K562 (cell line): ENCODE results near the gene GJA4. TPM values are rescaled to one million over a fixed set of nuclear protein-coding genes. Genes with fewer than 3 reads are reported as not detected.

Source experiments
- BHLHE40 ChIP-seq: IDR thresholded peaks from 2 replicates; pipeline ENCODE4 v1.6.1; 2011; ENCODE audit warnings: low read length, improper control_type of control experiment
- CXXC5 ChIP-seq: fragments of 250-450 bp; sonication (Bioruptor Pico); IDR thresholded peaks from 2 replicates; pipeline ENCODE4 v1.8.0; 2022; ENCODE audit warnings: inconsistent platforms, mild to moderate bottlenecking, moderate library complexity
- ESRRA ChIP-seq: fragments of 450-650 bp; IDR thresholded peaks from 2 replicates; pipeline ENCODE4 v1.6.1; 2014; ENCODE audit warnings: low read depth, mild to moderate bottlenecking, moderate library complexity, borderline replicate concordance
- ETV1 ChIP-seq: fragments of 450-650 bp; conservative IDR thresholded peaks from 2 replicates; pipeline ENCODE4 v1.6.1; 2016; ENCODE audit warnings: missing genetic modification characterization, control low read depth, low read depth, missing compliant biosample characterization
- GATAD2B ChIP-seq: fragments of 450-650 bp; IDR thresholded peaks from 2 replicates; pipeline ENCODE4 v1.6.1; 2017; ENCODE audit warnings: mild to moderate bottlenecking, borderline replicate concordance
- HSF4 ChIP-seq: fragments of 250-450 bp; sonication (Bioruptor Pico); IDR thresholded peaks from 2 replicates; pipeline ENCODE4 v2.1.2; 2022; ENCODE audit warnings: mild to moderate bottlenecking, moderate library complexity, borderline replicate concordance
- MEF2A ChIP-seq: IDR thresholded peaks from 2 replicates; pipeline ENCODE4 v1.6.1; 2011; ENCODE audit warnings: low read depth, mild to moderate bottlenecking, low read length, moderate library complexity; ENCODE audit not compliant: control insufficient read depth
- MTA3 ChIP-seq: fragments of 450-650 bp; formaldehyde crosslinking; IDR thresholded peaks from 2 replicates; pipeline ENCODE4 v1.6.1; 2017; ENCODE audit warnings: mild to moderate bottlenecking, borderline replicate concordance
- POLR2AphosphoS2 ChIP-seq: IDR thresholded peaks from 2 replicates; pipeline ENCODE4 v1.6.1; 2012; ENCODE audit warnings: low read length, improper control_type of control experiment
- RFX5 ChIP-seq: IDR thresholded peaks from 2 replicates; pipeline ENCODE4 v1.6.1; 2011; ENCODE audit warnings: low read depth, mild to moderate bottlenecking, improper control_type of control experiment, low read length
- TEAD4 ChIP-seq, 2 experiments: sonication (generic) in 1 of 2; formaldehyde crosslinking in 1 of 2; IDR thresholded peaks; 2 replicates each; pipeline versions ENCODE4 v1.6.1 to v1.8.0; 2012 to 2022; ENCODE audit warnings: borderline replicate concordance in 1 of 2, inconsistent platforms in 1 of 2, low read length in 1 of 2, mild to moderate bottlenecking in 1 of 2, missing genetic modification reagents in 1 of 2
- ZBTB9 ChIP-seq: fragments of 450-650 bp; formaldehyde crosslinking; IDR thresholded peaks from 2 replicates; pipeline ENCODE4 v1.4.0; 2020; ENCODE audit warnings: mild to moderate bottlenecking, moderate library complexity
- ZNF280B ChIP-seq: fragments of 250-450 bp; sonication (Bioruptor Pico); IDR thresholded peaks from 2 replicates; pipeline ENCODE4 v1.5.1; 2021; ENCODE audit warnings: mild to moderate bottlenecking
- polyA plus RNA-seq, 8 experiments: library from polyadenylated mRNA; depleted of rRNA in 4 of 8; stranded (reverse) in 5 of 8; unstranded in 3 of 8; fragments of >200 nt; fragmentation: Nextera tagmentation in 2 of 8; fragmentation: Illumina TruSeq in 1 of 8; extraction: Ambion mirVana in 2 of 8; extraction: Trizol in 1 of 8; gene quantifications; 2 replicates each; pipeline versions ENCODE4 v1.2.1 to v1.2.3, GENCODE V29; 2011 to 2014; ENCODE audit warnings: inconsistent platforms in 1 of 8, missing spikeins in 1 of 8
- total RNA-seq, 7 experiments: library from RNA; depleted of rRNA in 6 of 7; stranded (reverse); fragments of >200 nt in 6 of 7; fragmentation: Illumina TruSeq in 2 of 7; extraction: Trizol in 2 of 7; gene quantifications; 2 replicates each; pipeline versions ENCODE4 v1.2.1 to v1.2.3, GENCODE V29; 2011 to 2021; ENCODE audit warnings: low replicate concordance in 1 of 7
- TF ChIP-seq, protein P1 (sequence below), 3 experiments: fragments of 200-800 bp in 1 of 3; fragments of 250-450 bp in 1 of 3; fragments of 450-650 bp in 1 of 3; sonication (Bioruptor Pico) in 1 of 3; sonication (Bioruptor generic) in 1 of 3; formaldehyde crosslinking in 1 of 3; IDR thresholded peaks; 2 replicates each; pipeline versions ENCODE4 v1.6.1 to v1.8.0; 2016 to 2022; ENCODE audit warnings: mild to moderate bottlenecking in 2 of 3, missing genetic modification characterization in 2 of 3, missing compliant biosample characterization in 1 of 3, moderate library complexity in 1 of 3
- TF ChIP-seq, protein P2 (sequence below): sonication (generic); formaldehyde crosslinking; IDR thresholded peaks from 2 replicates; pipeline ENCODE4 v1.5.0; 2020; ENCODE audit warnings: missing genetic modification reagents
- TF ChIP-seq, protein P3 (sequence below): fragments of 450-650 bp; formaldehyde crosslinking; IDR thresholded peaks from 2 replicates; pipeline ENCODE4 v1.4.0; 2022; ENCODE audit warnings: missing genetic modification characterization

GJA4 gene
- total and polyA plus RNA-seq, 9 of the 15 experiments (the other 6 are each of a cell fraction or from before 2014, with no cell fraction given): 0.16 to 0.24 TPM; not detected in 7

DNA sequence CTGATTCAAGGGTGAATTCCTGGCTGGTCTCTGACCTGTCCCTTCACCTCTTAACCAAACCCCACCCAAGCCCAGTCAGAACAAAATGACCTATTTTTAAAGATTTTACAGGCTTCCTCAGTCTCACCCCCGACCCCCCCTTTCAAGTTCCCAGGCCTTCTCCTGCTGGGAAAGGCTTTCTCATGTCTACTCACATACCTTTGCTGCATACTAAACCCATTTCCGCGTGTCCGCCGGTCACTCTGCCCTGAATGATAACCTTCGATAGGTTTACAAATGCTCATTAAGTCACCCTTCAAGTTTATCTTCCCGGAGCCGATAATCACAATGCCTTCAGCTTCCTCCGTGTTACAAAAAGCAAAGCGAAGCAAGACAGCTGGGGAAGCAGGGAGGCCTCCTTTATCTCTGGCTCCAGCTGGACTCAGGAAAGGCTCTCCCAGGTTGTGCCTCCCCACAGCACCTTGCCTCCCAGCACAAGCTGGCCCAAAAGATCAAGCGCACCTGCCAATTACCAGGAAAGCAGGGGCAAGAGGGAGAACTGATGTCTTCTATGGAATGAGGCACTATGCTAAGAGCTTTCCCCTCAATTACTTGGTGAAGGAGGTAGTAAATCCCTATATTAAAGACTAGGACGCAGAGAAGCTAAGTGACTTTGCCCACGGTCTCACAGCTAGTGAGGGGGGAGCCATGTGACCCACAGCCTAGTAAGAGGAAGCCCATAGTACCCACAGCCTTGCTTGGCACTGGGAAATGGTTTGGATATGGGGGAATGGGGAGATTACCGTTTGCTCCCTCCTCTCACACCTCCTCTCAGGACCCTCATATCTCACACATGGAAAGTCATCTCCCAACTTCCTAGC is 50.8 kb downstream of the GJA4 start (continued):
- peak; percentile 79; the same call in 1 of the 2 replicates for TF ChIP-seq GATAD2B
- TF ChIP-seq, protein P1, sequence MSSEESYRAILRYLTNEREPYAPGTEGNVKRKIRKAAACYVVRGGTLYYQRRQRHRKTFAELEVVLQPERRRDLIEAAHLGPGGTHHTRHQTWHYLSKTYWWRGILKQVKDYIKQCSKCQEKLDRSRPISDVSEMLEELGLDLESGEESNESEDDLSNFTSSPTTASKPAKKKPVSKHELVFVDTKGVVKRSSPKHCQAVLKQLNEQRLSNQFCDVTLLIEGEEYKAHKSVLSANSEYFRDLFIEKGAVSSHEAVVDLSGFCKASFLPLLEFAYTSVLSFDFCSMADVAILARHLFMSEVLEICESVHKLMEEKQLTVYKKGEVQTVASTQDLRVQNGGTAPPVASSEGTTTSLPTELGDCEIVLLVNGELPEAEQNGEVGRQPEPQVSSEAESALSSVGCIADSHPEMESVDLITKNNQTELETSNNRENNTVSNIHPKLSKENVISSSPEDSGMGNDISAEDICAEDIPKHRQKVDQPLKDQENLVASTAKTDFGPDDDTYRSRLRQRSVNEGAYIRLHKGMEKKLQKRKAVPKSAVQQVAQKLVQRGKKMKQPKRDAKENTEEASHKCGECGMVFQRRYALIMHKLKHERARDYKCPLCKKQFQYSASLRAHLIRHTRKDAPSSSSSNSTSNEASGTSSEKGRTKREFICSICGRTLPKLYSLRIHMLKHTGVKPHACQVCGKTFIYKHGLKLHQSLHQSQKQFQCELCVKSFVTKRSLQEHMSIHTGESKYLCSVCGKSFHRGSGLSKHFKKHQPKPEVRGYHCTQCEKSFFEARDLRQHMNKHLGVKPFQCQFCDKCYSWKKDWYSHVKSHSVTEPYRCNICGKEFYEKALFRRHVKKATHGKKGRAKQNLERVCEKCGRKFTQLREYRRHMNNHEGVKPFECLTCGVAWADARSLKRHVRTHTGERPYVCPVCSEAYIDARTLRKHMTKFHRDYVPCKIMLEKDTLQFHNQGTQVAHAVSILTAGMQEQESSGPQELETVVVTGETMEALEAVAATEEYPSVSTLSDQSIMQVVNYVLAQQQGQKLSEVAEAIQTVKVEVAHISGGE (CRISPR knock-in tag; IDR thresholded peaks at IDR 0.05): peak in 1 of 3 experiments; percentile 73; a peak in 1 of 6 replicates
- TF ChIP-seq TEAD4 (IDR thresholded peaks at IDR 0.05; ENCODE audit: low read length): peak; percentile 99
- no peak for TF ChIP-seq TEAD4 (CRISPR knock-in tag; IDR thresholded peaks at IDR 0.05; ENCODE audit: borderline replicate concordance)
- TF ChIP-seq CXXC5 (CRISPR knock-in tag): peak; percentile 97
- peak; percentile 60 for TF ChIP-seq ESRRA
- TF ChIP-seq, protein P2, sequence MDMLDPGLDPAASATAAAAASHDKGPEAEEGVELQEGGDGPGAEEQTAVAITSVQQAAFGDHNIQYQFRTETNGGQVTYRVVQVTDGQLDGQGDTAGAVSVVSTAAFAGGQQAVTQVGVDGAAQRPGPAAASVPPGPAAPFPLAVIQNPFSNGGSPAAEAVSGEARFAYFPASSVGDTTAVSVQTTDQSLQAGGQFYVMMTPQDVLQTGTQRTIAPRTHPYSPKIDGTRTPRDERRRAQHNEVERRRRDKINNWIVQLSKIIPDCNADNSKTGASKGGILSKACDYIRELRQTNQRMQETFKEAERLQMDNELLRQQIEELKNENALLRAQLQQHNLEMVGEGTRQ (CRISPR knock-in tag): no peak
- TF ChIP-seq BHLHE40: peak; percentile 71
- TF ChIP-seq RFX5: no peak
- TF ChIP-seq MTA3: peak; percentile 59; the same call in 1 of the 2 replicates
- no peak for TF ChIP-seq MEF2A
- TF ChIP-seq ZBTB9 (CRISPR knock-in tag): no peak
- TF ChIP-seq, protein P3, sequence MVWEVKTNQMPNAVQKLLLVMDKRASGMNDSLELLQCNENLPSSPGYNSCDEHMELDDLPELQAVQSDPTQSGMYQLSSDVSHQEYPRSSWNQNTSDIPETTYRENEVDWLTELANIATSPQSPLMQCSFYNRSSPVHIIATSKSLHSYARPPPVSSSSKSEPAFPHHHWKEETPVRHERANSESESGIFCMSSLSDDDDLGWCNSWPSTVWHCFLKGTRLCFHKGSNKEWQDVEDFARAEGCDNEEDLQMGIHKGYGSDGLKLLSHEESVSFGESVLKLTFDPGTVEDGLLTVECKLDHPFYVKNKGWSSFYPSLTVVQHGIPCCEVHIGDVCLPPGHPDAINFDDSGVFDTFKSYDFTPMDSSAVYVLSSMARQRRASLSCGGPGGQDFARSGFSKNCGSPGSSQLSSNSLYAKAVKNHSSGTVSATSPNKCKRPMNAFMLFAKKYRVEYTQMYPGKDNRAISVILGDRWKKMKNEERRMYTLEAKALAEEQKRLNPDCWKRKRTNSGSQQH (CRISPR knock-in tag): peak; percentile 64; the same call in 1 of the 2 replicates
- TF ChIP-seq HSF4 (CRISPR knock-in tag): peak; percentile 6; the same call in 1 of the 2 replicates
- peak; percentile 74 for TF ChIP-seq ETV1 (tag)
- TF ChIP-seq ZNF280B: no peak
- TF ChIP-seq POLR2AphosphoS2: no peak
